Measurements from ENCODE around the gene INO80D.

INO80D gene

GRCh38 chr2:206004004-206004693 is 81.8 kb downstream of the INO80D start:
- in situ Hi-C loops (cut with MboI; ENCODE audit: low sequenced_read_pairs, unreplicated experiment) = no loop called here
- TF ChIP-seq, protein P1, sequence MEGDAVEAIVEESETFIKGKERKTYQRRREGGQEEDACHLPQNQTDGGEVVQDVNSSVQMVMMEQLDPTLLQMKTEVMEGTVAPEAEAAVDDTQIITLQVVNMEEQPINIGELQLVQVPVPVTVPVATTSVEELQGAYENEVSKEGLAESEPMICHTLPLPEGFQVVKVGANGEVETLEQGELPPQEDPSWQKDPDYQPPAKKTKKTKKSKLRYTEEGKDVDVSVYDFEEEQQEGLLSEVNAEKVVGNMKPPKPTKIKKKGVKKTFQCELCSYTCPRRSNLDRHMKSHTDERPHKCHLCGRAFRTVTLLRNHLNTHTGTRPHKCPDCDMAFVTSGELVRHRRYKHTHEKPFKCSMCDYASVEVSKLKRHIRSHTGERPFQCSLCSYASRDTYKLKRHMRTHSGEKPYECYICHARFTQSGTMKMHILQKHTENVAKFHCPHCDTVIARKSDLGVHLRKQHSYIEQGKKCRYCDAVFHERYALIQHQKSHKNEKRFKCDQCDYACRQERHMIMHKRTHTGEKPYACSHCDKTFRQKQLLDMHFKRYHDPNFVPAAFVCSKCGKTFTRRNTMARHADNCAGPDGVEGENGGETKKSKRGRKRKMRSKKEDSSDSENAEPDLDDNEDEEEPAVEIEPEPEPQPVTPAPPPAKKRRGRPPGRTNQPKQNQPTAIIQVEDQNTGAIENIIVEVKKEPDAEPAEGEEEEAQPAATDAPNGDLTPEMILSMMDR (IDR thresholded peaks at IDR 0.05; ENCODE audit: borderline replicate concordance, control extremely low read depth, extremely low read depth, insufficient read depth, missing control alignments) = no peak
- DNase-seq (ENCODE audit: low spot score) = no peak

DNA sequence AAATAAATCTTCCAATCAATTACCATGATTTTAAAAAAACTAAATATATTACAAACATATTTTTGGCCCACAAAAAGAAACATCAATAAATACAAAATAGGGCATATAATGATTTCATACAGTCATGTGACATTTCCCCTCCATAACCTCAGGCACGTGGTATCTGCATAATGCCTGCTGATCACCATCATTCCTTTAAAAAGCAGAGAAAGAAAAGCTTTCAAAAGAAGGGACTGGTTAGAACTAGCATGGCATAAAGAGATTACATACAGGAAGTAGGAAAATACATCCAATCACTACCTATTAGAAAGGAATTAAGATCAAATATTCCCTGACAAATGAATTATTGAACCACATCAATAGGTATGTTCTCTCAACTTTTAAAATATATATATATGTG is 83.5 kb downstream of the INO80D start:
- TF ChIP-seq, protein P1 (IDR thresholded peaks at IDR 0.05; ENCODE audit: borderline replicate concordance, control extremely low read depth, extremely low read depth, insufficient read depth, missing control alignments) = no peak
- DNase-seq (ENCODE audit: low spot score) = no peak
- in situ Hi-C loops (cut with MboI; ENCODE audit: low sequenced_read_pairs, unreplicated experiment) = no loop called here

- in situ Hi-C loops (cut with MboI; ENCODE audit: low sequenced_read_pairs, unreplicated experiment) = no loop called here
- TF ChIP-seq, protein P1 (IDR thresholded peaks at IDR 0.05; ENCODE audit: borderline replicate concordance, control extremely low read depth, extremely low read depth, insufficient read depth, missing control alignments) = no peak
Observed at GRCh38 chr2:206001912-206002311, 84.1 kb downstream of the INO80D start.

DNA sequence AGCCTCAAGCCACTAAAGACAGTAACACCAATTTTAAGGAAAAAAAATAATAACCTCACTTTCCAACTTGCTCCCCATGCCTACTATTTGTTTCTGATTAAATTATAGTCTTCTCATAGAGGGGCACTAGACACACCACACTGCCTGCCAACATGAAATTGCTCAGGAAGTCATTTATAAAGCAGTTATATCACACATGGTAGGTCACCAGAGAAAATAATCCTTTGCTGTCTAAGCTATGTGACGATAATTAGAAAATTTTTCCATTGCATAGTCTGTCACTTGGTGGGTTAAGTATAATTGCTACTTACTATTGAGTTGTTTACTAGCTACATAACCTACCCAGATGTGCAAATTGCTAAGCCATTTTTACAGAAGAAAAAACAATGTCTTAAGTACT is 85.2 kb downstream of the INO80D start:
- no peak for DNase-seq (ENCODE audit: low spot score)
- TF ChIP-seq, protein P1 (IDR thresholded peaks at IDR 0.05; ENCODE audit: borderline replicate concordance, control extremely low read depth, extremely low read depth, insufficient read depth, missing control alignments) = no peak
- in situ Hi-C loops (cut with MboI; ENCODE audit: low sequenced_read_pairs, unreplicated experiment) = no loop called here

More at GRCh38 chr2:206001912-206002311, 84.1 kb downstream of the INO80D start:
- DNase-seq (ENCODE audit: low spot score) = no peak

DNA sequence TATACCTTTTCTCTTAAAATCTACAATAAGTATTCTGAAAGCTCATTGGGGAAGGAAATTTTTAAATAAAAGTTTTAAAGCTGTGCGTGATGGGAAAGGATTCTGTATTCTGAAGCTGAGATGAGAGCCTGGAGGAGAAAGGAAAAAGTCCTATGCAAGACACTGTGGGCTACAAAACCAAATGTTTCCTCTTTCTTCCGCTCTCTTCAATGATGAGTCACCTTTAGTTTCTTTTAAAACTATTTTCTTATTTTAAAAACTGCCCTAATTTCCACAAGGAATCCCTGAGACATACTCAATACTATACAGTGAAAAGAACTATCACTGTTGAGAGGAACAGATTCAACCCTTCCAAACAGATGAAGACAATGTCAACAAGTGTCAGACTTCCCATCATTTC is 87.4 kb downstream of the INO80D start:
- in situ Hi-C loops (cut with MboI; ENCODE audit: low sequenced_read_pairs, unreplicated experiment) = no loop called here
- no peak for DNase-seq (ENCODE audit: low spot score)
- TF ChIP-seq, protein P1 (IDR thresholded peaks at IDR 0.05; ENCODE audit: borderline replicate concordance, control extremely low read depth, extremely low read depth, insufficient read depth, missing control alignments) = no peak

GRCh38 chr2:205996161-205996560 is 89.8 kb downstream of the INO80D start:
- in situ Hi-C loops (cut with MboI; ENCODE audit: low sequenced_read_pairs, unreplicated experiment) = no loop called here

More at GRCh38 chr2:205996161-205996560, 89.8 kb downstream of the INO80D start:
- DNase-seq (ENCODE audit: low spot score) = no peak
- TF ChIP-seq, protein P1 (IDR thresholded peaks at IDR 0.05; ENCODE audit: borderline replicate concordance, control extremely low read depth, extremely low read depth, insufficient read depth, missing control alignments) = no peak
